NB4 (cell line): ENCODE results near the gene ABHD10.
"Not testable (repeated sequence)": the region's sequence is repeated elsewhere in the genome, so short reads cannot be mapped to it uniquely, and the experiment has no call there.

Experiments used
- DNase-seq: peaks from one replicate; pipeline ENCODE4 v3.0.0; 2010; ENCODE audit warnings: low read depth
- H3K4me3 ChIP-seq: one replicate; pipeline ENCODE4 v1.5.1; 2011; ENCODE audit warnings: mild to moderate bottlenecking, low read depth, low read length, moderate library complexity
- CTCF ChIP-seq: IDR thresholded peaks from one replicate; pipeline ENCODE4 v1.5.1; 2012; ENCODE audit warnings: low read depth, low read length
- MYC ChIP-seq: IDR thresholded peaks from 2 replicates; pipeline ENCODE4 v1.6.1; 2011; ENCODE audit warnings: low read depth, low read length
- POLR2A ChIP-seq: IDR thresholded peaks from 2 replicates; pipeline ENCODE4 v1.6.1; 2011; ENCODE audit warnings: mild to moderate bottlenecking; ENCODE audit not compliant: insufficient read length; ENCODE audit errors: extremely low read depth
- TF ChIP-seq, protein P1 (sequence below): IDR thresholded peaks from 2 replicates; pipeline ENCODE4 v1.6.1; 2011; ENCODE audit warnings: low read depth, low read length

The ABHD10 gene

GRCh38 chr3:112030901-112031300 lies 52.1 kb downstream of the ABHD10 start:
- no peak for DNase-seq
- H3K4me3 ChIP-seq = no peak overlapping the region
- TF ChIP-seq POLR2A (no peak), CTCF (no peak), MYC (no peak)
- TF ChIP-seq, protein P1, sequence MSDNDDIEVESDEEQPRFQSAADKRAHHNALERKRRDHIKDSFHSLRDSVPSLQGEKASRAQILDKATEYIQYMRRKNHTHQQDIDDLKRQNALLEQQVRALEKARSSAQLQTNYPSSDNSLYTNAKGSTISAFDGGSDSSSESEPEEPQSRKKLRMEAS = no peak

GRCh38 chr3:112032098-112032731 lies 53.4 kb downstream of the ABHD10 start:
- H3K4me3 ChIP-seq = no peak overlapping the region
- DNase-seq = no peak
- TF ChIP-seq, protein P1 = no peak
- TF ChIP-seq POLR2A = no peak
- TF ChIP-seq MYC = no peak
- no peak for TF ChIP-seq CTCF

GRCh38 chr3:112034436-112034835 lies 55.6 kb downstream of the ABHD10 start, which contains the start of gene TMPRSS7:
TMPRSS7 (plus strand) TSS chr3:112034736; CDS start chr3:112034846, 110 bp downstream.
- DNase-seq = no peak
- TF ChIP-seq POLR2A = no peak
- no peak within 1 kb of the TSS for H3K4me3 ChIP-seq

- TF ChIP-seq, protein P1 = no peak
- TF ChIP-seq MYC (no peak), POLR2A (no peak), CTCF (no peak)
- no peak for DNase-seq
- H3K4me3 ChIP-seq = no peak overlapping the region
Measured at GRCh38 chr3:112035241-112035640, 56.4 kb downstream of the ABHD10 start.

GRCh38 chr3:112037194-112037593 lies 58.4 kb downstream of the ABHD10 start:
- DNase-seq, H3K4me3 ChIP-seq: not testable (repeated sequence)

- H3K4me3 ChIP-seq = no peak overlapping the region
- no peak for TF ChIP-seq POLR2A
- TF ChIP-seq, protein P1 = no peak
- TF ChIP-seq CTCF = no peak
- no peak for TF ChIP-seq MYC
- DNase-seq = no peak
Measured at GRCh38 chr3:112038863-112039262, 60.0 kb downstream of the ABHD10 start.

DNA sequence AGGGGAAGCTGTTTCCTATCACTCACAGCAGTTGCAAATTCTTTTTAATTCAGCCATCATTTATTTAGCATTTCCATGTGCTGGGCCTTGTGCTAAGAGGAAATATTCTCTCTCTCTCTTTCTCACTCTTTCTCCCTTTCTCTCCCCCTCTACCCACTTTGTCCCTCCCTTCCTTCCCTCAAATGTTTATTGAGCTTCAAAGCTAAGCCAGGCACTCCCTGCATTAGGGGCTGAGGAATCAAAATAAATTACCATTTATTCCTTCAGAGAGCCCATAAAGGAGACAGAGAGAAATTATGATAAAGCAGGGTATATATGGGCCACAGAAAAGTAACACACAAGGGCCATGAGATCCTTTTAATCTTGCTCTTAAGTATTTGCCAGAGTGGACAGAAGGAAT lies 62.5 kb downstream of the ABHD10 start:
- no peak overlapping the region for H3K4me3 ChIP-seq
- no peak for DNase-seq
- TF ChIP-seq CTCF = no peak
- no peak for TF ChIP-seq MYC
- no peak for TF ChIP-seq POLR2A
- TF ChIP-seq, protein P1 = no peak
